ENCODE results near the gene ZNF366. TPM values are rescaled to one million over a fixed set of nuclear protein-coding genes. Genes with fewer than 3 reads are reported as not detected.

ZNF366 gene
- not detected for total RNA-seq

GRCh38 chr5:72507231-72507906 is at the start of gene ZNF366:
Gene ZNF366, minus strand, starts transcription at chr5:72507410. Its CDS starts 45,914 bp downstream, at chr5:72461496.
- DNase-seq, result no peak
- ATAC-seq (replicated peaks in 1 of 2), result no peak
- Mint-ChIP-seq H3K36me3 (ENCODE audit: insufficient read depth in 2 of 2) (no peaks in the 10 kb centered on the region), H3K4me3 (no peak within 1 kb of the TSS), H3K27ac (peak within 1 kb of the TSS; percentile 34), H3K9me3 (no peaks in the 10 kb centered on the region), H3K4me1 (ENCODE audit: low read depth) (peaks cover 8% of the 10 kb centered on the region), H3K27me3 (ENCODE audit: low read depth) (peaks cover 35% of the 10 kb centered on the region)

- DNase-seq (peak; percentile 35 to 38), ATAC-seq (replicated peaks in 1 of 2) (peak; percentile 90 to 93)
- Mint-ChIP-seq H3K4me3 (peak overlapping the region; percentile 77 to 86), H3K4me1 (ENCODE audit: low read depth) (peaks cover 22% of the 10 kb centered on the region), H3K36me3 (ENCODE audit: insufficient read depth in 2 of 2) (no peaks in the 10 kb centered on the region), H3K27ac (no peak overlapping the region), H3K27me3 (ENCODE audit: low read depth) (peaks cover 60% of the 10 kb centered on the region), H3K9me3 (no peaks in the 10 kb centered on the region)
Measured at GRCh38 chr5:72556351-72557166, 49.3 kb upstream of the ZNF366 start.

GRCh38 chr5:72555871-72556270 is 48.7 kb upstream of the ZNF366 start:
- H3K9me3 Mint-ChIP-seq, result no peaks in the 10 kb centered on the region
- peaks cover 22% of the 10 kb centered on the region for H3K4me1 Mint-ChIP-seq (ENCODE audit: low read depth)
- no peaks in the 10 kb centered on the region for H3K36me3 Mint-ChIP-seq (ENCODE audit: insufficient read depth in 2 of 2)
- DNase-seq, result no peak
- ATAC-seq (replicated peaks in 1 of 2), result no peak
- H3K4me3 Mint-ChIP-seq, result peak overlapping the region in 1 of 2 donors; percentile 77
- H3K27ac Mint-ChIP-seq, result no peak overlapping the region
- H3K27me3 Mint-ChIP-seq (ENCODE audit: low read depth), result peaks cover 58% of the 10 kb centered on the region

- no peak overlapping the region for H3K4me3 Mint-ChIP-seq
- no peaks in the 10 kb centered on the region for H3K9me3 Mint-ChIP-seq
- ATAC-seq (replicated peaks in 1 of 2), result no peak
- H3K27me3 Mint-ChIP-seq (ENCODE audit: low read depth), result peaks cover 67% of the 10 kb centered on the region
- H3K27ac Mint-ChIP-seq, result no peak overlapping the region
- DNase-seq, result no peak
- H3K36me3 Mint-ChIP-seq (ENCODE audit: insufficient read depth in 2 of 2), result no peaks in the 10 kb centered on the region
- peaks cover 21% of the 10 kb centered on the region for H3K4me1 Mint-ChIP-seq (ENCODE audit: low read depth)
Measured at GRCh38 chr5:72554897-72555296, 47.7 kb upstream of the ZNF366 start.

GRCh38 chr5:72552041-72552557 is 44.9 kb upstream of the ZNF366 start:
- peaks cover 12% of the 10 kb centered on the region for H3K4me1 Mint-ChIP-seq (ENCODE audit: low read depth)
- ATAC-seq (replicated peaks in 1 of 2), result no peak
- H3K9me3 Mint-ChIP-seq, result peaks cover under 1 to 2% of the 10 kb centered on the region in 2 donors
- H3K27ac Mint-ChIP-seq, result no peak overlapping the region
- DNase-seq, result no peak
- H3K36me3 Mint-ChIP-seq (ENCODE audit: insufficient read depth in 2 of 2), result no peaks in the 10 kb centered on the region
- H3K4me3 Mint-ChIP-seq, result no peak overlapping the region
- H3K27me3 Mint-ChIP-seq (ENCODE audit: low read depth), result peaks cover 63% of the 10 kb centered on the region

- Mint-ChIP-seq H3K4me1 (ENCODE audit: low read depth) (no peaks in the 10 kb centered on the region), H3K27ac (no peak overlapping the region), H3K4me3 (no peak overlapping the region), H3K36me3 (ENCODE audit: insufficient read depth in 2 of 2) (peaks cover 0 to 2% of the 10 kb centered on the region in 2 donors), H3K27me3 (ENCODE audit: low read depth) (peaks cover 57% of the 10 kb centered on the region), H3K9me3 (peaks cover 3 to 6% of the 10 kb centered on the region in 2 donors)
- ATAC-seq (replicated peaks in 1 of 2) (no peak), DNase-seq (no peak)
Measured at GRCh38 chr5:72550595-72550994, 43.4 kb upstream of the ZNF366 start.

- Mint-ChIP-seq H3K27ac (no peak overlapping the region), H3K36me3 (ENCODE audit: insufficient read depth in 2 of 2) (peaks cover 0 to 2% of the 10 kb centered on the region in 2 donors), H3K4me1 (ENCODE audit: low read depth) (no peaks in the 10 kb centered on the region), H3K9me3 (peaks cover 4 to 7% of the 10 kb centered on the region in 2 donors), H3K27me3 (ENCODE audit: low read depth) (peaks cover 16% of the 10 kb centered on the region), H3K4me3 (no peak overlapping the region)
- DNase-seq (no peak), ATAC-seq (replicated peaks in 1 of 2) (no peak)
Measured at GRCh38 chr5:72543811-72544210, 36.6 kb upstream of the ZNF366 start.

GRCh38 chr5:72543365-72543764 is 36.2 kb upstream of the ZNF366 start:
- Mint-ChIP-seq H3K27me3 (ENCODE audit: low read depth) (peaks cover 20% of the 10 kb centered on the region), H3K9me3 (peaks cover 4 to 7% of the 10 kb centered on the region in 2 donors), H3K4me3 (no peak overlapping the region), H3K36me3 (ENCODE audit: insufficient read depth in 2 of 2) (peaks cover 0 to 2% of the 10 kb centered on the region in 2 donors), H3K4me1 (ENCODE audit: low read depth) (no peaks in the 10 kb centered on the region), H3K27ac (no peak overlapping the region)
- no peak for ATAC-seq (replicated peaks in 1 of 2)
- no peak for DNase-seq

GRCh38 chr5:72542695-72543094 is 35.5 kb upstream of the ZNF366 start:
- ATAC-seq (replicated peaks in 1 of 2) (no peak), DNase-seq (no peak)
- H3K9me3 Mint-ChIP-seq, result peaks cover 4 to 7% of the 10 kb centered on the region in 2 donors
- H3K27me3 Mint-ChIP-seq (ENCODE audit: low read depth), result peaks cover 26% of the 10 kb centered on the region
- peaks cover 0 to 2% of the 10 kb centered on the region in 2 donors for H3K36me3 Mint-ChIP-seq (ENCODE audit: insufficient read depth in 2 of 2)
- H3K4me1 Mint-ChIP-seq (ENCODE audit: low read depth), result no peaks in the 10 kb centered on the region
- H3K4me3 Mint-ChIP-seq, result no peak overlapping the region
- H3K27ac Mint-ChIP-seq, result no peak overlapping the region

GRCh38 chr5:72541501-72542225 is 34.5 kb upstream of the ZNF366 start:
- no peak for DNase-seq
- H3K4me1 Mint-ChIP-seq (ENCODE audit: low read depth), result no peaks in the 10 kb centered on the region
- no peak overlapping the region for H3K27ac Mint-ChIP-seq
- no peak overlapping the region for H3K4me3 Mint-ChIP-seq
- peaks cover 0 to 2% of the 10 kb centered on the region in 2 donors for H3K36me3 Mint-ChIP-seq (ENCODE audit: insufficient read depth in 2 of 2)
- H3K9me3 Mint-ChIP-seq, result peaks cover 2 to 7% of the 10 kb centered on the region in 2 donors
- H3K27me3 Mint-ChIP-seq (ENCODE audit: low read depth), result peaks cover 27% of the 10 kb centered on the region
- ATAC-seq (replicated peaks in 1 of 2), result no peak

- H3K27ac Mint-ChIP-seq, result no peak overlapping the region
- ATAC-seq (replicated peaks in 1 of 2) (no peak), DNase-seq (no peak)
- H3K27me3 Mint-ChIP-seq (ENCODE audit: low read depth), result peaks cover 23% of the 10 kb centered on the region
- H3K4me1 Mint-ChIP-seq (ENCODE audit: low read depth), result no peaks in the 10 kb centered on the region
- peaks cover 2 to 5% of the 10 kb centered on the region in 2 donors for H3K9me3 Mint-ChIP-seq
- no peak overlapping the region for H3K4me3 Mint-ChIP-seq
- H3K36me3 Mint-ChIP-seq (ENCODE audit: insufficient read depth in 2 of 2), result no peaks in the 10 kb centered on the region
Measured at GRCh38 chr5:72540759-72541438, 33.7 kb upstream of the ZNF366 start.

- peaks cover 28% of the 10 kb centered on the region for H3K27me3 Mint-ChIP-seq (ENCODE audit: low read depth)
- ATAC-seq (replicated peaks in 1 of 2), result no peak
- H3K4me3 Mint-ChIP-seq, result no peak overlapping the region
- H3K27ac Mint-ChIP-seq, result no peak overlapping the region
- H3K36me3 Mint-ChIP-seq (ENCODE audit: insufficient read depth in 2 of 2), result no peaks in the 10 kb centered on the region
- no peak for DNase-seq
- H3K9me3 Mint-ChIP-seq, result peaks cover 0 to 2% of the 10 kb centered on the region in 2 donors
- no peaks in the 10 kb centered on the region for H3K4me1 Mint-ChIP-seq (ENCODE audit: low read depth)
Measured at GRCh38 chr5:72539726-72540125, 32.5 kb upstream of the ZNF366 start.

Measured in activated T-cell treated with anti-CD3 and anti-CD28 coated beads, Interleukin-2, amount 50 U/mL, for 72 hours (primary cell).